Measurements from ENCODE around the gene JAKMIP2. TPM values are rescaled to one million over a fixed set of nuclear protein-coding genes. Genes with fewer than 3 reads are reported as not detected.
"Not testable (repeated sequence)": the region's sequence is repeated elsewhere in the genome, so short reads cannot be mapped to it uniquely, and the experiment has no call there.

JAKMIP2 gene
- polyA plus RNA-seq (ENCODE audit: insufficient read length in 10 of 10) = 1 to 10 TPM in 9 of 10 donors, under 1 TPM in 1; 0.80 to 4.2 (median 1.9) TPM
- long read RNA-seq, donor 1 = 0 reads
- long read RNA-seq, donor 2 = 0 reads
- long read RNA-seq, donor 3 = 0 reads
- long read RNA-seq, donor 4, full-length matches to known transcripts = 1 of 1 reads
- long read RNA-seq, donor 4, partial matches to known transcripts = 0 of 1 reads
- long read RNA-seq, donor 4, other reads (novel, unspliced or antisense) = 0 of 1 reads
- long read RNA-seq, donor 5 = 0 reads
- long read RNA-seq, donor 6 = 0 reads
- long read RNA-seq, donor 7 = 0 reads
- long read RNA-seq, donor 8 = 0 reads
- long read RNA-seq, donor 9 = 0 reads

- peak; percentile 77 to 94 (median 84) for DNase-seq
These were observed at the start of gene JAKMIP2 for GRCh38 chr5:147782110-147783028. JAKMIP2 (minus strand) TSS chr5:147782728; CDS start chr5:147671806, 110,922 bp downstream.

- DNase-seq = no peak
These were observed 48.9 kb upstream of the JAKMIP2 start, which contains the start of gene SPINK1 for GRCh38 chr5:147831465-147831864. SPINK1 (minus strand) TSS chr5:147831671; CDS start chr5:147831577, 94 bp downstream.

- no peak for DNase-seq
These were observed 47.5 kb upstream of the JAKMIP2 start for GRCh38 chr5:147830035-147830434.

- DNase-seq = not testable (repeated sequence)
These were observed 44.5 kb upstream of the JAKMIP2 start for GRCh38 chr5:147827017-147827416.

- DNase-seq = peak in 2 of 3 donors; percentile 7 to 40
These were observed 43.8 kb upstream of the JAKMIP2 start for GRCh38 chr5:147826361-147826760.

GRCh38 chr5:147822686-147823491 is 40.4 kb upstream of the JAKMIP2 start:
- DNase-seq = peak; percentile 42 to 78 (median 61)

GRCh38 chr5:147822222-147822621 is 39.7 kb upstream of the JAKMIP2 start:
- DNase-seq = not testable (repeated sequence)

- no peak for DNase-seq
These were observed 39.2 kb upstream of the JAKMIP2 start for GRCh38 chr5:147821766-147822165.

- DNase-seq = peak in 1 of 3 donors; percentile 14
These were observed 36.8 kb upstream of the JAKMIP2 start for GRCh38 chr5:147819261-147819770.

- no peak for DNase-seq
These were observed 35.8 kb upstream of the JAKMIP2 start for GRCh38 chr5:147818290-147818689.

GRCh38 chr5:147813696-147814095 is 31.2 kb upstream of the JAKMIP2 start:
- DNase-seq = no peak

GRCh38 chr5:147809830-147810666 is 27.5 kb upstream of the JAKMIP2 start:
- no peak for DNase-seq

GRCh38 chr5:147805030-147805454 is 22.5 kb upstream of the JAKMIP2 start:
- no peak for DNase-seq

GRCh38 chr5:147804334-147804733 is 21.8 kb upstream of the JAKMIP2 start:
- no peak for DNase-seq

- DNase-seq = no peak
These were observed 21.4 kb upstream of the JAKMIP2 start for GRCh38 chr5:147803926-147804325.

- DNase-seq = not testable (repeated sequence)
These were observed 20.6 kb upstream of the JAKMIP2 start for GRCh38 chr5:147803161-147803560.

GRCh38 chr5:147801461-147801860 is 18.9 kb upstream of the JAKMIP2 start:
- DNase-seq = no peak

GRCh38 chr5:147800491-147800890 is 18.0 kb upstream of the JAKMIP2 start:
- no peak for DNase-seq

GRCh38 chr5:147796556-147797308 is 14.2 kb upstream of the JAKMIP2 start:
- no peak for DNase-seq

- DNase-seq = no peak
These were observed 8.7 kb upstream of the JAKMIP2 start for GRCh38 chr5:147791181-147791580.

All from muscle of back (tissue), 13 donors.